GM12878 (cell line): ENCODE results near the gene CLDN7. TPM values are rescaled to one million over a fixed set of nuclear protein-coding genes. Genes with fewer than 3 reads are reported as not detected.
A peak's percentile ranks its signal among the peaks of the same experiment; 100 is the strongest.

Experiments used
- BHLHE40 ChIP-seq, 2 experiments: fragments of 450-650 bp in 1 of 2; IDR thresholded peaks; 2 replicates each; pipeline ENCODE4 v1.6.1; 2011 to 2017; ENCODE audit warnings: low read depth in 2 of 2, borderline replicate concordance in 1 of 2, improper control_type of control experiment in 1 of 2, low read length in 1 of 2, mild to moderate bottlenecking in 1 of 2
- BMI1 ChIP-seq: fragments of 450-650 bp; IDR thresholded peaks from 2 replicates; pipeline ENCODE4 v1.6.1; 2016; ENCODE audit warnings: mild to moderate bottlenecking, moderate library complexity, borderline replicate concordance
- CBFB ChIP-seq: IDR thresholded peaks from 2 replicates; pipeline ENCODE4 v1.6.1; 2016; ENCODE audit warnings: antibody characterized with exemption, low read depth
- CHD4 ChIP-seq: fragments of 200-600 bp; sonication (generic); IDR thresholded peaks from 2 replicates; pipeline ENCODE4 v1.6.1; 2016; ENCODE audit warnings: mild to moderate bottlenecking
- CREB1 ChIP-seq: IDR thresholded peaks from 2 replicates; pipeline ENCODE4 v1.6.1; 2012; ENCODE audit warnings: low read depth, mild to moderate bottlenecking, inconsistent platforms
- EZH2 ChIP-seq: IDR thresholded peaks from 2 replicates; pipeline ENCODE4 v1.6.1; 2012; ENCODE audit warnings: low read depth, mild to moderate bottlenecking, control low read depth, inconsistent platforms, low read length, borderline replicate concordance; ENCODE audit not compliant: control insufficient read depth
- GATAD2B ChIP-seq: fragments of 450-650 bp; conservative IDR thresholded peaks from 2 replicates; pipeline ENCODE4 v1.6.1; 2017; ENCODE audit warnings: low read depth, mild to moderate bottlenecking, moderate library complexity
- IRF4 ChIP-seq: IDR thresholded peaks from 2 replicates; pipeline ENCODE4 v1.6.1; 2011; ENCODE audit warnings: low read depth, low read length
- MEF2B ChIP-seq: fragments of 450-650 bp; IDR thresholded peaks from 2 replicates; pipeline ENCODE4 v1.6.1; 2018; ENCODE audit warnings: mild to moderate bottlenecking, moderate library complexity; ENCODE audit not compliant: partially characterized antibody, poor library complexity, severe bottlenecking
- POLR2A ChIP-seq: IDR thresholded peaks from 2 replicates; pipeline ENCODE4 v1.6.1; 2011; ENCODE audit warnings: low read depth, mild to moderate bottlenecking, low read length
- POLR2AphosphoS2 ChIP-seq: IDR thresholded peaks from 2 replicates; pipeline ENCODE4 v1.6.1; 2011; ENCODE audit warnings: low read depth, mild to moderate bottlenecking, low read length, improper control_type of control experiment, moderate library complexity
- RAD51 ChIP-seq: fragments of 450-650 bp; IDR thresholded peaks from 2 replicates; pipeline ENCODE4 v1.6.1; 2016; ENCODE audit warnings: moderate library complexity, mild to moderate bottlenecking, inconsistent platforms
- RCOR1 ChIP-seq: conservative IDR thresholded peaks from 2 replicates; pipeline ENCODE4 v1.6.1; 2012; ENCODE audit warnings: low read depth, low read length, improper control_type of control experiment
- SMARCA5 ChIP-seq: fragments of 450-650 bp; IDR thresholded peaks from 2 replicates; pipeline ENCODE4 v1.6.1; 2017; ENCODE audit warnings: mild to moderate bottlenecking
- STAT3 ChIP-seq: IDR thresholded peaks from 2 replicates; pipeline ENCODE4 v1.6.1; 2011; ENCODE audit warnings: low read depth, low read length, improper control_type of control experiment
- TAF1 ChIP-seq: IDR thresholded peaks from 2 replicates; pipeline ENCODE4 v1.6.1; 2011; ENCODE audit warnings: mild to moderate bottlenecking, low read depth, low read length, borderline replicate concordance
- TCF3 ChIP-seq: IDR thresholded peaks from 2 replicates; pipeline ENCODE4 v1.6.1; 2012; ENCODE audit warnings: low read depth, mild to moderate bottlenecking, low read length, borderline replicate concordance; ENCODE audit not compliant: insufficient read depth
- ZNF207 ChIP-seq: fragments of 450-650 bp; IDR thresholded peaks from 2 replicates; pipeline ENCODE4 v1.6.1; 2014; ENCODE audit warnings: antibody characterized with exemption, mild to moderate bottlenecking, borderline replicate concordance
- ZZZ3 ChIP-seq: IDR thresholded peaks from 2 replicates; pipeline ENCODE4 v1.6.1; 2011; ENCODE audit warnings: low read depth; ENCODE audit not compliant: control insufficient read depth, insufficient read length
- polyA plus RNA-seq, 11 experiments: library from polyadenylated mRNA; depleted of rRNA in 4 of 11; unstranded in 6 of 11; stranded (reverse) in 5 of 11; fragments of >200 nt; fragmentation: Nextera tagmentation in 4 of 11; fragmentation: Illumina TruSeq in 1 of 11; extraction: Ambion mirVana in 4 of 11; extraction: Trizol in 1 of 11; gene quantifications; 1 replicate in 1 of 11; 2 replicates in 10 of 11; pipeline versions ENCODE4 v1.2.1 to v1.2.3, GENCODE V29; 2011 to 2016; ENCODE audit warnings: inconsistent platforms in 2 of 11, missing spikeins in 2 of 11, low read depth in 1 of 11
- total RNA-seq, 4 experiments: library from RNA; depleted of rRNA in 3 of 4; stranded (reverse); fragments of >200 nt in 3 of 4; fragmentation: Illumina TruSeq in 1 of 4; extraction: Trizol in 1 of 4; gene quantifications; 2 replicates each; pipeline versions ENCODE4 v1.2.1 to v1.2.3, GENCODE V29; 2013 to 2021
- TF ChIP-seq, protein P1 (sequence below): fragments of 450-650 bp; IDR thresholded peaks from 2 replicates; pipeline ENCODE4 v1.6.1; 2017; ENCODE audit warnings: mild to moderate bottlenecking
- TF ChIP-seq, protein P2 (sequence below): IDR thresholded peaks from 2 replicates; pipeline ENCODE4 v1.6.1; 2011; ENCODE audit warnings: mild to moderate bottlenecking, low read depth, low read length, moderate library complexity; ENCODE audit not compliant: insufficient replicate concordance
- TF ChIP-seq, protein P3 (sequence below): IDR thresholded peaks from 2 replicates; pipeline ENCODE4 v1.6.1; 2011; ENCODE audit warnings: low read depth, low read length, improper control_type of control experiment, borderline replicate concordance
- TF ChIP-seq, protein P4 (sequence below): fragments of 150-350 bp; IDR thresholded peaks from 2 replicates; pipeline ENCODE4 v1.6.1; 2014; ENCODE audit warnings: mild to moderate bottlenecking, low read depth, low read length

CLDN7 gene
- total and polyA plus RNA-seq, 10 of the 15 experiments (the other 5 are each of a cell fraction or from before 2014, with no cell fraction given): 0.19 to 1.3 (median 0.36) TPM; not detected in 5

DNA sequence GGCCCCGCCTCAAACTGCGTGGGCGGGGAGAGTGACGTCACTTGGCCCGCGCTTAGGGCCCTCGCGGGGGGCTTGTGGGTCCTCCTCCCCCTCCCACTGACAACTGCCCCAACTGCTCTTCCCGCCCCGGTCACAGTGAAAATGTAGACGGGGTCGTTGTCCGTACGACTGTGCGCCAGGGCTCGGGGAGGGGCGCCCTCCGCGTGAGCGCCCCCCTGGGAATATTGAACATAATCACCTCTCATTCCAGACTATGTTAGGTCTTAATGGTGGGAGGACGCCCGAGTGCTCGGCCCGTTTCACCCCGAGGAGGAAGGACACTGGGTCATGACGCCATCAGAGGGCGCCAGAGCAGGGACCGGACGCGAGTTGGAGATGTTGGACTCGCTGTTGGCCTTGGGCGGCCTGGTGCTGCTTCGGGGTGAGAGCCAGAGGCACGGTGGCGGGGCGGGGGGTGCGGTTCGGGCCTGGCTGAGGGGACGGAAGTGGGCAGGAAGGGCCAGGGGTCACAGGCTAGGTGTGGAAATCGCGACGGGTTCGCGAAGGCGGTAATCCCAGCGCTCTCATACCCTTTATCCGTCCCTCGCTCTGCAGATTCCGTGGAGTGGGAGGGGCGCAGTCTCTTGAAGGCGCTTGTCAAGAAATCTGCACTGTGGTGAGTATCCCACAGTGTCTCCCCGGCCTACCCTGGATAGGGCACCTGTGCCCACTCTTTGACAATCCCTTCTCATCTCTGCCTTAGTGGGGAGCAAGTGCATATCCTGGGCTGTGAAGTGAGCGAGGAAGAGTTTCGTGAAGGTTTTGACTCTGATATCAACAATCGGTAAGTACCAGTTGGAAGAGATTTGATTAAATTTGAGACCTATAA, 9.9 kb downstream of the CLDN7 start, which contains the start of gene ELP5 (continued):
- TF ChIP-seq RCOR1 (0 out of 2 replicates have a peak, but pooled peaks have one; percentile 64), IRF4 (0 out of 2 replicates have a peak, but pooled peaks have one; percentile 3), CBFB (peak; percentile 48; the same call in 1 of the 2 replicates), GATAD2B (peak; percentile 86), STAT3 (no peak), TCF3 (0 out of 2 replicates have a peak, but pooled peaks have one; percentile 8), EZH2 (no peak), ZZZ3 (no peak), TAF1 (peak; percentile 81), POLR2A (peak; percentile 98), MEF2B (peak; percentile 94), POLR2AphosphoS2 (peak; percentile 87), CREB1 (peak; percentile 97), RAD51 (no peak), SMARCA5 (peak; percentile 96), CHD4 (no peak), BMI1 (no peak), BHLHE40 (IDR thresholded peaks at IDR 0.05; ENCODE audit: borderline replicate concordance in 1 of 2, low read depth in 2 of 2, low read length in 1 of 2) (peak in 1 of 2 experiments; percentile 76; a peak in 2 of 4 replicates), ZNF207 (peak; percentile 92)
- TF ChIP-seq, protein P1, sequence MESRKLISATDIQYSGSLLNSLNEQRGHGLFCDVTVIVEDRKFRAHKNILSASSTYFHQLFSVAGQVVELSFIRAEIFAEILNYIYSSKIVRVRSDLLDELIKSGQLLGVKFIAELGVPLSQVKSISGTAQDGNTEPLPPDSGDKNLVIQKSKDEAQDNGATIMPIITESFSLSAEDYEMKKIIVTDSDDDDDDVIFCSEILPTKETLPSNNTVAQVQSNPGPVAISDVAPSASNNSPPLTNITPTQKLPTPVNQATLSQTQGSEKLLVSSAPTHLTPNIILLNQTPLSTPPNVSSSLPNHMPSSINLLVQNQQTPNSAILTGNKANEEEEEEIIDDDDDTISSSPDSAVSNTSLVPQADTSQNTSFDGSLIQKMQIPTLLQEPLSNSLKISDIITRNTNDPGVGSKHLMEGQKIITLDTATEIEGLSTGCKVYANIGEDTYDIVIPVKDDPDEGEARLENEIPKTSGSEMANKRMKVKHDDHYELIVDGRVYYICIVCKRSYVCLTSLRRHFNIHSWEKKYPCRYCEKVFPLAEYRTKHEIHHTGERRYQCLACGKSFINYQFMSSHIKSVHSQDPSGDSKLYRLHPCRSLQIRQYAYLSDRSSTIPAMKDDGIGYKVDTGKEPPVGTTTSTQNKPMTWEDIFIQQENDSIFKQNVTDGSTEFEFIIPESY: no peak
- TF ChIP-seq, protein P2, sequence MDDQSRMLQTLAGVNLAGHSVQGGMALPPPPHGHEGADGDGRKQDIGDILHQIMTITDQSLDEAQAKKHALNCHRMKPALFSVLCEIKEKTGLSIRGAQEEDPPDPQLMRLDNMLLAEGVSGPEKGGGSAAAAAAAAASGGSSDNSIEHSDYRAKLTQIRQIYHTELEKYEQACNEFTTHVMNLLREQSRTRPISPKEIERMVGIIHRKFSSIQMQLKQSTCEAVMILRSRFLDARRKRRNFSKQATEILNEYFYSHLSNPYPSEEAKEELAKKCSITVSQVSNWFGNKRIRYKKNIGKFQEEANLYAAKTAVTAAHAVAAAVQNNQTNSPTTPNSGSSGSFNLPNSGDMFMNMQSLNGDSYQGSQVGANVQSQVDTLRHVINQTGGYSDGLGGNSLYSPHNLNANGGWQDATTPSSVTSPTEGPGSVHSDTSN: no peak
- TF ChIP-seq, protein P3, sequence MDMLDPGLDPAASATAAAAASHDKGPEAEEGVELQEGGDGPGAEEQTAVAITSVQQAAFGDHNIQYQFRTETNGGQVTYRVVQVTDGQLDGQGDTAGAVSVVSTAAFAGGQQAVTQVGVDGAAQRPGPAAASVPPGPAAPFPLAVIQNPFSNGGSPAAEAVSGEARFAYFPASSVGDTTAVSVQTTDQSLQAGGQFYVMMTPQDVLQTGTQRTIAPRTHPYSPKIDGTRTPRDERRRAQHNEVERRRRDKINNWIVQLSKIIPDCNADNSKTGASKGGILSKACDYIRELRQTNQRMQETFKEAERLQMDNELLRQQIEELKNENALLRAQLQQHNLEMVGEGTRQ: no peak
- TF ChIP-seq, protein P4, sequence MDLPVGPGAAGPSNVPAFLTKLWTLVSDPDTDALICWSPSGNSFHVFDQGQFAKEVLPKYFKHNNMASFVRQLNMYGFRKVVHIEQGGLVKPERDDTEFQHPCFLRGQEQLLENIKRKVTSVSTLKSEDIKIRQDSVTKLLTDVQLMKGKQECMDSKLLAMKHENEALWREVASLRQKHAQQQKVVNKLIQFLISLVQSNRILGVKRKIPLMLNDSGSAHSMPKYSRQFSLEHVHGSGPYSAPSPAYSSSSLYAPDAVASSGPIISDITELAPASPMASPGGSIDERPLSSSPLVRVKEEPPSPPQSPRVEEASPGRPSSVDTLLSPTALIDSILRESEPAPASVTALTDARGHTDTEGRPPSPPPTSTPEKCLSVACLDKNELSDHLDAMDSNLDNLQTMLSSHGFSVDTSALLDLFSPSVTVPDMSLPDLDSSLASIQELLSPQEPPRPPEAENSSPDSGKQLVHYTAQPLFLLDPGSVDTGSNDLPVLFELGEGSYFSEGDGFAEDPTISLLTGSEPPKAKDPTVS: no peak
